Endothelial cell of umbilical vein (primary cell): ENCODE measurements around the gene ARFIP1. TPM values are rescaled to one million over a fixed set of nuclear protein-coding genes. Genes with fewer than 3 reads are reported as not detected.
A peak's percentile ranks its signal among the peaks of the same experiment; 100 is the strongest.

ENCODE experiments used
- BruUV-seq: library from RNA; stranded (reverse); fragments of 400-500 nt; replicated peaks from 2 replicates; lab custom pipeline; 2021; lab: Mats Ljungman, UMichigan
- CTCF ChIA-PET: fragments of 300-600, 350-600 bp; sonication (Branson Sonifier 250); formaldehyde crosslinking; loops from one replicate; lab custom pipeline; 2021; ENCODE audit warnings: antibody characterized with exemption, inconsistent platforms; lab: Charles Lee
- POLR2A ChIA-PET: fragments of 300-600, 350-600 bp; sonication (Branson Sonifier 250); formaldehyde crosslinking; loops from one replicate; lab custom pipeline; 2021; ENCODE audit warnings: antibody characterized with exemption, inconsistent platforms; lab: Charles Lee
- DNase-seq: peaks from one replicate; pipeline ENCODE4 v3.0.0-alpha.2; 2011; ENCODE audit warnings: low read depth, low spot score
- FAIRE-seq: peaks from 2 replicates; lab custom pipeline; 2011; peaks lifted over from hg19 to GRCh38; lab: Jason Lieb, UNC
- H2AFZ ChIP-seq: 2 replicates; pipeline ENCODE4 v1.6.0; 2012; ENCODE audit warnings: low read depth, low read length, control low read depth, inconsistent platforms
- H3K27ac ChIP-seq: 2 replicates; pipeline ENCODE4 v1.5.1; 2011; ENCODE audit warnings: low read depth, mild to moderate bottlenecking, control low read depth, low read length, moderate library complexity; ENCODE audit not compliant: insufficient read depth
- H3K27me3 ChIP-seq, 2 experiments: 2 replicates each; pipeline versions ENCODE4 v1.6.0 to v1.6.1; 2011; ENCODE audit warnings: low read length in 2 of 2, mixed read lengths in 1 of 2; ENCODE audit not compliant: control insufficient read depth in 2 of 2, insufficient read depth in 2 of 2
- H3K36me3 ChIP-seq, 2 experiments: 2 replicates in 1 of 2; 3 replicates in 1 of 2; pipeline ENCODE4 v1.5.1; 2011; ENCODE audit warnings: low read length in 2 of 2, mild to moderate bottlenecking in 1 of 2, moderate library complexity in 1 of 2; ENCODE audit not compliant: control insufficient read depth in 2 of 2, insufficient read depth in 2 of 2; ENCODE audit errors: extremely low read depth in 1 of 2
- H3K4me1 ChIP-seq: 3 replicates; pipeline ENCODE4 v1.5.1; 2011; ENCODE audit warnings: mild to moderate bottlenecking, low read length; ENCODE audit not compliant: control insufficient read depth, insufficient read depth; ENCODE audit errors: extremely low read depth
- H3K4me2 ChIP-seq: 2 replicates; pipeline ENCODE4 v1.6.1; 2011; ENCODE audit warnings: low read length, control low read depth, mixed read lengths; ENCODE audit not compliant: insufficient read depth
- H3K4me3 ChIP-seq, 3 experiments: fragments of 200-600 bp in 1 of 3; sonication (generic), shearing (Covaris generic) in 1 of 3; replicated peaks in 1 of 3; 2 replicates each; pipeline ENCODE4 v1.5.1; 2011 to 2016; ENCODE audit warnings: control low read depth in 3 of 3, low read length in 3 of 3, mild to moderate bottlenecking in 2 of 3, inconsistent platforms in 1 of 3, low read depth in 1 of 3, moderate library complexity in 1 of 3; ENCODE audit not compliant: insufficient read depth in 1 of 3
- H3K79me2 ChIP-seq: 2 replicates; pipeline ENCODE4 v1.6.0; 2012; ENCODE audit warnings: low read length, inconsistent platforms; ENCODE audit not compliant: control insufficient read depth, insufficient read depth
- H3K9ac ChIP-seq: replicated peaks from 2 replicates; pipeline ENCODE3; 2011; ENCODE audit warnings: low read length, control low read depth; ENCODE audit not compliant: insufficient read depth; ENCODE audit errors: extremely low read depth
- H3K9me1 ChIP-seq: replicated peaks from 3 replicates; pipeline ENCODE4 v1.6.0; 2011; ENCODE audit warnings: mild to moderate bottlenecking, low read length; ENCODE audit not compliant: control insufficient read depth, insufficient read depth; ENCODE audit errors: extremely low read depth
- H3K9me3 ChIP-seq: replicated peaks from 2 replicates; pipeline ENCODE4 v1.5.1; 2012; ENCODE audit warnings: low read length, inconsistent platforms; ENCODE audit not compliant: control insufficient read depth, insufficient read depth
- H4K20me1 ChIP-seq: replicated peaks from 2 replicates; pipeline ENCODE3; 2011; ENCODE audit warnings: mild to moderate bottlenecking, low read length; ENCODE audit not compliant: control insufficient read depth, insufficient read depth; ENCODE audit errors: extremely low read depth
- EZH2 ChIP-seq: IDR thresholded peaks from 2 replicates; pipeline ENCODE4 v1.6.1; 2012; ENCODE audit warnings: borderline replicate concordance, low read depth, mild to moderate bottlenecking, moderate library complexity, low read length, inconsistent platforms; ENCODE audit not compliant: severe bottlenecking
- FOS ChIP-seq: IDR thresholded peaks from 2 replicates; pipeline ENCODE4 v1.6.1; 2011; ENCODE audit warnings: mild to moderate bottlenecking, low read length, moderate library complexity, borderline replicate concordance; ENCODE audit not compliant: insufficient read depth
- GATA2 ChIP-seq: IDR thresholded peaks from 2 replicates; pipeline ENCODE4 v1.7.0; 2011; ENCODE audit warnings: low read depth, mild to moderate bottlenecking, moderate library complexity, mixed read lengths, low read length; ENCODE audit not compliant: insufficient read length, insufficient read depth
- JUN ChIP-seq: IDR thresholded peaks from 2 replicates; pipeline ENCODE4 v1.6.1; 2011; ENCODE audit warnings: borderline replicate concordance, low read depth; ENCODE audit not compliant: insufficient read length, insufficient read depth
- MYC ChIP-seq: IDR thresholded peaks from one replicate; pipeline ENCODE4 v1.6.1; 2011; ENCODE audit warnings: mild to moderate bottlenecking, low read depth, low read length
- POLR2A ChIP-seq: IDR thresholded peaks from 2 replicates; pipeline ENCODE4 v1.6.1; 2012; ENCODE audit warnings: low read depth, mild to moderate bottlenecking, control low read depth, low read length
- POLR2AphosphoS5 ChIP-seq: IDR thresholded peaks from 2 replicates; pipeline ENCODE4 v1.6.1; 2012; ENCODE audit warnings: low read depth, mild to moderate bottlenecking, control low read depth, low read length, moderate library complexity; ENCODE audit not compliant: insufficient read depth
- dilution Hi-C: fragments of 300-500 bp; cut with MboI; formaldehyde crosslinking; loops from one replicate; pipeline ENCODE4 v1.15.0; 2019; ENCODE audit warnings: low sequenced_read_pairs; ENCODE audit not compliant: extremely low pct_ligation_motif_present
- intact Hi-C: fragments of 100-400 bp; cut with micrococcal nuclease; formaldehyde crosslinking; loops from one replicate; pipeline ENCODE4 v1.10.0; 2022
- polyA plus RNA-seq, 4 experiments: library from polyadenylated mRNA; depleted of rRNA in 3 of 4; stranded (reverse) in 3 of 4; unstranded in 1 of 4; fragments of >200 nt; gene quantifications; 2 replicates each; pipeline versions ENCODE4 v1.2.1 to v1.2.3, GENCODE V29; 2011 to 2012; ENCODE audit warnings: missing spikeins in 1 of 4
- total RNA-seq: library from RNA; stranded (reverse); gene quantifications from 2 replicates; pipeline ENCODE4 v1.2.3, GENCODE V29; 2021
- TF ChIP-seq, protein P1 (sequence below), 2 donors: IDR thresholded peaks; 1 replicate in 1 of 2; 2 replicates in 1 of 2; pipeline ENCODE4 v1.5.1; 2011; ENCODE audit warnings: low read length in 2 of 2, mild to moderate bottlenecking in 2 of 2, moderate library complexity in 2 of 2, control low read depth in 1 of 2, inconsistent platforms in 1 of 2, low read depth in 1 of 2; ENCODE audit not compliant: insufficient read depth in 1 of 2; ENCODE audit errors: extremely low read depth in 1 of 2
- TF ChIP-seq, protein P2 (sequence below): IDR thresholded peaks from 2 replicates; pipeline ENCODE4 v1.6.1; 2011; ENCODE audit not compliant: insufficient read depth, insufficient read length

ARFIP1 gene
- total and polyA plus RNA-seq, 2 donors (not counting 3 experiments of a cell fraction or from before 2014, with no cell fraction given): 10.0 to 24.2 TPM

- Histone ChIP-seq H3K9ac (no peak overlapping the region), H4K20me1 (no peaks in the 10 kb centered on the region), H3K36me3 (no peaks in the 10 kb centered on the region), H3K4me3 (no peak overlapping the region), H3K9me1 (no peaks in the 10 kb centered on the region), H3K27me3 (no peaks in the 10 kb centered on the region), H3K4me1 (no peaks in the 10 kb centered on the region), H3K9me3 (no peaks in the 10 kb centered on the region), H3K27ac (no peak overlapping the region), H3K4me2 (no peak overlapping the region), H2AFZ (no peak overlapping the region), H3K79me2 (no peaks in the 10 kb centered on the region)
- CTCF ChIA-PET: interaction anchor here (0.9 kb wide), 1 partner anchor 9 kb away, joined by 4 read pairs; no protein-coding TSS in a partner anchor
- no peak for TF ChIP-seq EZH2
- no peak for TF ChIP-seq MYC
- no peak for TF ChIP-seq POLR2A
- TF ChIP-seq POLR2AphosphoS5: no peak
- TF ChIP-seq GATA2: no peak
- TF ChIP-seq JUN: no peak
- TF ChIP-seq, protein P1, sequence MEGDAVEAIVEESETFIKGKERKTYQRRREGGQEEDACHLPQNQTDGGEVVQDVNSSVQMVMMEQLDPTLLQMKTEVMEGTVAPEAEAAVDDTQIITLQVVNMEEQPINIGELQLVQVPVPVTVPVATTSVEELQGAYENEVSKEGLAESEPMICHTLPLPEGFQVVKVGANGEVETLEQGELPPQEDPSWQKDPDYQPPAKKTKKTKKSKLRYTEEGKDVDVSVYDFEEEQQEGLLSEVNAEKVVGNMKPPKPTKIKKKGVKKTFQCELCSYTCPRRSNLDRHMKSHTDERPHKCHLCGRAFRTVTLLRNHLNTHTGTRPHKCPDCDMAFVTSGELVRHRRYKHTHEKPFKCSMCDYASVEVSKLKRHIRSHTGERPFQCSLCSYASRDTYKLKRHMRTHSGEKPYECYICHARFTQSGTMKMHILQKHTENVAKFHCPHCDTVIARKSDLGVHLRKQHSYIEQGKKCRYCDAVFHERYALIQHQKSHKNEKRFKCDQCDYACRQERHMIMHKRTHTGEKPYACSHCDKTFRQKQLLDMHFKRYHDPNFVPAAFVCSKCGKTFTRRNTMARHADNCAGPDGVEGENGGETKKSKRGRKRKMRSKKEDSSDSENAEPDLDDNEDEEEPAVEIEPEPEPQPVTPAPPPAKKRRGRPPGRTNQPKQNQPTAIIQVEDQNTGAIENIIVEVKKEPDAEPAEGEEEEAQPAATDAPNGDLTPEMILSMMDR (IDR thresholded peaks at IDR 0.05; ENCODE audit: extremely low read depth in 1 of 2, insufficient read depth in 1 of 2, low read depth in 1 of 2, low read length in 2 of 2): no peak
- no peak for TF ChIP-seq FOS
- TF ChIP-seq, protein P2, sequence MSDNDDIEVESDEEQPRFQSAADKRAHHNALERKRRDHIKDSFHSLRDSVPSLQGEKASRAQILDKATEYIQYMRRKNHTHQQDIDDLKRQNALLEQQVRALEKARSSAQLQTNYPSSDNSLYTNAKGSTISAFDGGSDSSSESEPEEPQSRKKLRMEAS: no peak
- DNase-seq: no peak
- dilution Hi-C loops (no loop called here), intact Hi-C loops (no loop called here)
- no TSS peak for BruUV-seq
- POLR2A ChIA-PET: no interaction called here
- peak; percentile 15 for FAIRE-seq
Measured at GRCh38 chr4:152917543-152918395, 138.0 kb downstream of the ARFIP1 start.
